BE2C (cell line): ENCODE data around the gene ZBTB7B.
A peak's percentile ranks its signal among the peaks of the same experiment; 100 is the strongest.

ENCODE experiments used
- DNase-seq: peaks from one replicate; pipeline ENCODE4 v3.0.0-alpha.2; 2020
- H3K27me3 ChIP-seq: fragments of 250-450 bp; sonication (Bioruptor Pico); 2 replicates; pipeline ENCODE4 v1.5.1; 2020; ENCODE audit warnings: mild to moderate bottlenecking
- H3K36me3 ChIP-seq: fragments of 250-450 bp; sonication (Bioruptor Pico); 2 replicates; pipeline ENCODE4 v1.5.1; 2020; ENCODE audit warnings: mild to moderate bottlenecking
- H3K4me1 ChIP-seq: fragments of 250-450 bp; sonication (Bioruptor Pico); 2 replicates; pipeline ENCODE4 v1.5.1; 2020
- H3K4me3 ChIP-seq: 2 replicates; pipeline ENCODE4 v1.5.1; 2011; ENCODE audit warnings: low read depth, low read length
- H3K9me3 ChIP-seq: fragments of 250-450 bp; sonication (Bioruptor Pico); 2 replicates; pipeline ENCODE4 v1.5.1; 2020
- CTCF ChIP-seq: IDR thresholded peaks from 2 replicates; pipeline ENCODE4 v1.5.1; 2012; ENCODE audit warnings: mild to moderate bottlenecking, low read depth, low read length

ZBTB7B gene

GRCh38 chr1:155000726-155001424, 1.7 kb upstream of the ZBTB7B start:
- TF ChIP-seq CTCF: no peak
- DNase-seq: peak; percentile 90
- Histone ChIP-seq H3K9me3 (no peaks in the 10 kb centered on the region), H3K27me3 (no peaks in the 10 kb centered on the region), H3K4me1 (peaks cover 10% of the 10 kb centered on the region), H3K4me3 (peak overlapping the region; percentile 72), H3K36me3 (no peaks in the 10 kb centered on the region)

- Histone ChIP-seq H3K4me1 (peaks cover 10% of the 10 kb centered on the region), H3K36me3 (no peaks in the 10 kb centered on the region), H3K4me3 (peak overlapping the region; percentile 72), H3K27me3 (no peaks in the 10 kb centered on the region), H3K9me3 (no peaks in the 10 kb centered on the region)
- no peak for TF ChIP-seq CTCF
- DNase-seq: no peak
Observed at GRCh38 chr1:155001425-155001674, 1.3 kb upstream of the ZBTB7B start.

GRCh38 chr1:155001675-155002463, 733 bp upstream of the ZBTB7B start:
- DNase-seq: peak; percentile 100
- H3K4me1 ChIP-seq: peaks cover 10% of the 10 kb centered on the region
- H3K27me3 ChIP-seq: no peaks in the 10 kb centered on the region
- H3K36me3 ChIP-seq: no peaks in the 10 kb centered on the region
- H3K9me3 ChIP-seq: no peaks in the 10 kb centered on the region
- TF ChIP-seq CTCF: peak; percentile 58
- H3K4me3 ChIP-seq: peak overlapping the region; percentile 72

GRCh38 chr1:155003227-155003765, 694 bp downstream of the ZBTB7B start:
- Histone ChIP-seq H3K4me3 (peak overlapping the region; percentile 91), H3K36me3 (no peaks in the 10 kb centered on the region), H3K4me1 (peaks cover 10% of the 10 kb centered on the region), H3K9me3 (no peaks in the 10 kb centered on the region), H3K27me3 (no peaks in the 10 kb centered on the region)
- peak; percentile 44 for DNase-seq
- TF ChIP-seq CTCF: no peak

- Histone ChIP-seq H3K36me3 (no peaks in the 10 kb centered on the region), H3K4me1 (peaks cover 8% of the 10 kb centered on the region), H3K27me3 (no peaks in the 10 kb centered on the region), H3K9me3 (no peaks in the 10 kb centered on the region), H3K4me3 (peak overlapping the region; percentile 91)
- no peak for DNase-seq
- TF ChIP-seq CTCF: no peak
Observed at GRCh38 chr1:155003766-155004351, 1.3 kb downstream of the ZBTB7B start.
